Dermis blood vessel endothelial cell (primary cell): ENCODE data around the gene TLX1. TPM values are rescaled to one million over a fixed set of nuclear protein-coding genes. Genes with fewer than 3 reads are reported as not detected.
"Not testable (repeated sequence)": the region's sequence is repeated elsewhere in the genome, so short reads cannot be mapped to it uniquely, and the experiment has no call there.

Source experiments
- DNase-seq: peaks from one replicate; pipeline ENCODE4 v3.0.0; 2010
- total RNA-seq: library from RNA; depleted of rRNA; stranded (reverse); fragments of >200 nt; gene quantifications from 2 replicates; pipeline ENCODE4 v1.2.3, GENCODE V29; 2014

The TLX1 gene
- total RNA-seq, 1 donor from 2014 or later, result not detected

- not testable (repeated sequence) for DNase-seq
These were observed 23.4 kb downstream of the TLX1 start for GRCh38 chr10:101154506-101154905.

GRCh38 chr10:101155896-101156295, 24.8 kb downstream of the TLX1 start:
- DNase-seq, result no peak

- no peak for DNase-seq
These were observed 26.8 kb downstream of the TLX1 start for GRCh38 chr10:101157756-101158458.

- DNase-seq, result no peak
These were observed 27.5 kb downstream of the TLX1 start for GRCh38 chr10:101158459-101159058.

GRCh38 chr10:101161494-101162299, 30.6 kb downstream of the TLX1 start:
- peak; percentile 83 for DNase-seq

- no peak for DNase-seq
These were observed 31.6 kb downstream of the TLX1 start for GRCh38 chr10:101162677-101163076.

- DNase-seq, result no peak
These were observed 32.9 kb downstream of the TLX1 start for GRCh38 chr10:101164020-101164419.

GRCh38 chr10:101165736-101166135, 34.6 kb downstream of the TLX1 start:
- peak; percentile 30 for DNase-seq

GRCh38 chr10:101166430-101166829, 35.3 kb downstream of the TLX1 start:
- DNase-seq, result no peak

GRCh38 chr10:101172741-101173140, 41.6 kb downstream of the TLX1 start:
- no peak for DNase-seq

GRCh38 chr10:101174319-101174718, 43.2 kb downstream of the TLX1 start:
- no peak for DNase-seq

- DNase-seq, result no peak
These were observed 45.5 kb downstream of the TLX1 start for GRCh38 chr10:101176577-101176976.

- DNase-seq, result no peak
These were observed 51.8 kb downstream of the TLX1 start for GRCh38 chr10:101182936-101183335.

- no peak for DNase-seq
These were observed 52.5 kb downstream of the TLX1 start for GRCh38 chr10:101183458-101184183.

Other genes with a start within 250 kb of the TLX1 start
- 33.6 and 35.2 TPM in 2 replicates for gene SLF2, start 218.3 kb upstream of the TLX1 start, total RNA-seq
- gene SEMA4G, start 161.8 kb upstream of the TLX1 start, total RNA-seq, result 1.9 and 2.6 TPM in 2 replicates
- 50.4 and 50.6 TPM in 2 replicates for gene MRPL43, start 143.8 kb upstream of the TLX1 start, total RNA-seq
- gene TWNK, start 143.8 kb upstream of the TLX1 start, total RNA-seq, result 7.7 and 8.8 TPM in 2 replicates
- gene LZTS2, start 131.5 kb upstream of the TLX1 start, total RNA-seq, result 43.6 and 57.8 TPM in 2 replicates
- 0.34 and 0.88 TPM in 2 replicates for gene PDZD7, start 100.2 kb upstream of the TLX1 start, total RNA-seq
- gene SFXN3, start 100.1 kb upstream of the TLX1 start, total RNA-seq, result 64.4 and 68.9 TPM in 2 replicates
- gene KAZALD1, start 69.3 kb upstream of the TLX1 start, total RNA-seq, result 0.17 and 0.51 TPM in 2 replicates
- not detected in 2 replicates for gene LBX1, start 98.2 kb downstream of the TLX1 start, total RNA-seq
- 9.5 and 11.6 TPM in 2 replicates for gene BTRC, start 222.9 kb downstream of the TLX1 start, total RNA-seq